ENCODE results near the gene KIF1B. TPM values are rescaled to one million over a fixed set of nuclear protein-coding genes. Genes with fewer than 3 reads are reported as not detected.
A peak's percentile ranks its signal among the peaks of the same experiment; 100 is the strongest.
"Not testable (repeated sequence)": the region's sequence is repeated elsewhere in the genome, so short reads cannot be mapped to it uniquely, and the experiment has no call there.

Gene KIF1B
- total RNA-seq, 1 donor from 2014 or later, result 162 TPM

GRCh38 chr1:10415211-10415930 lies 205.0 kb downstream of the KIF1B start:
- FAIRE-seq, result no peak
- DNase-seq (ENCODE audit: low spot score in 2 of 2), result no peak

GRCh38 chr1:10415967-10416366 lies 205.6 kb downstream of the KIF1B start:
- not testable (repeated sequence) for FAIRE-seq

GRCh38 chr1:10418741-10419140 lies 208.4 kb downstream of the KIF1B start:
- FAIRE-seq; DNase-seq (ENCODE audit: low spot score in 2 of 2): not testable (repeated sequence)

More at GRCh38 chr1:10415967-10416366, 205.6 kb downstream of the KIF1B start:
- not testable (repeated sequence) for DNase-seq (ENCODE audit: low spot score in 2 of 2)

GRCh38 chr1:10419351-10419750 lies 209.0 kb downstream of the KIF1B start:
- FAIRE-seq (no peak), DNase-seq (ENCODE audit: low spot score in 2 of 2) (no peak)

DNA sequence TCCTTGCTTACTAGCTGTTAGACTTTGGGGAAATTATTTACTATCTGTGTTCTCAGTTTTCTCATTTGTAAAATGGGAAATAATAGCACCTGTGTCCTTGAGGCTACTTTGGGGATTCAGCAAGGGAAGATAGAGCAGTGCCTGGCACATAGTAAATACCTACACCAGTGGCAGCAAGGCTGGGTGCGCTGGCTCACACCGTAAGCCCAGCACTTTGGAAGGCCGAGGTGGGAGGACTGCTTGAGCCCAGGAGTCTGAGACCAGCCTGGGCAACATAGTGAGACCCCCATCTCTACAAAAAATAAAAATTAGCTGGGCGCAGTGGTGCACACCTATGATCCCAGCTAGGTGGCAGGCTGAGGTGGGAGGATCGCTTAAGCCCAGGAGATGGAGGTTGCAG lies 211.3 kb downstream of the KIF1B start:
- DNase-seq (ENCODE audit: low spot score in 2 of 2), result no peak

GRCh38 chr1:10424034-10424433 lies 213.7 kb downstream of the KIF1B start:
- FAIRE-seq (no peak), DNase-seq (ENCODE audit: low spot score in 2 of 2) (no peak)

More for the DNA sequence above, 211.3 kb downstream of the KIF1B start:
- FAIRE-seq, result no peak

DNA sequence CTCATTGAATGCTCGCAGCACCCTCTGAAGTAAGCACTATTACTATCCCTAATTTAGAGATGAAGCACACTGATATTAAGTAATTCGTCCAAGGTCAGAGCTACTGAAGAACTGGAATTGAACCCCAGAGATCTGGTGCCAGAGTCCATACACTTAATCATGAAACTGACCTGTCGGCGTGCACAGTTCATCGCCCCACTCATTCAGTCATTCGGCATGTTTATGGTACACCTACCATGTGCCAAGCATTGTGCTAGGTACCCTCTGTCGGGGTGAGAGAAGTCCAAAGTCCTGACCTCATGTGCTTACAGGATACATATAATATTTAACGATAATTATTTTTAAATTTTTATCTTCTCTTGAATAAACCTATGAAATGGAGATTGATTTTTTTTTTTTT lies 214.3 kb downstream of the KIF1B start:
- FAIRE-seq, result no peak
- DNase-seq (ENCODE audit: low spot score in 2 of 2), result no peak

DNA sequence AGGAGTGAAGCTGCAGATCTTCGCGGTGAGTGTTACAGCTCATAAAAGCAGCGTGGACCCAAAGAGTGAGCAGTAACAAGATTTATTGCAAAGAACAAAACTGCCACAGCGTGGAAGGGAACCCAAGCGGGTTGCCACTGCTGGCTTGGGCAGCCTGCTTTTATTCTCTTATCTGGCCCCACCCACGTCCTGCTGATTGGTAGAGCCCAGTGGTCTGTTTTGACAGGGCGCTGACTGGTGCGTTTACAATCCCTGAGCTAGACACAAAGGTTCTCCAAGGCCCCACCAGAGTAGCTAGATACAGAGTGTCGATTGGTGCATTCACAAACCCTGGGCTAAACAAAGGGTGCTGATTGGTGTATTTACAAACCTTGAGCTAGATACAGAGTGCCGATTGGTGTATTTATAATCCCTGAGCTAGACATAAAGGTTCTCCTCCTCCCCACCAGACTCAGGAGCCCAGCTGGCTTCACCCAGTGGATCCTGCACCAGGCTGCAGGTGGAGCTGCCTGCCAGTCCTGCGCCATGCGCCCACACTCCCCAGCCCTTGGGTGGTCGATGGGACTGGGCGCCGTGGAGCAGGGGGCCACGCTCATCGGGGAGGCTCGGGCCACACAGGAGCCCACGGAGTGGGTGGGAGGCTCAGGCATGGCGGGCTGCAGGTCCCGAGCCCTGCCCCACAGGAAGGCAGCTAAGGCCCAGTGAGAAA lies 215.6 kb downstream of the KIF1B start:
- not testable (repeated sequence) for FAIRE-seq; DNase-seq (ENCODE audit: low spot score in 2 of 2)

- DNase-seq (ENCODE audit: low spot score in 2 of 2); FAIRE-seq: not testable (repeated sequence)
Observed at GRCh38 chr1:10426535-10426848, 216.1 kb downstream of the KIF1B start.

GRCh38 chr1:10428984-10429383 lies 218.6 kb downstream of the KIF1B start:
- DNase-seq (ENCODE audit: low spot score in 2 of 2) (no peak), FAIRE-seq (no peak)

DNA sequence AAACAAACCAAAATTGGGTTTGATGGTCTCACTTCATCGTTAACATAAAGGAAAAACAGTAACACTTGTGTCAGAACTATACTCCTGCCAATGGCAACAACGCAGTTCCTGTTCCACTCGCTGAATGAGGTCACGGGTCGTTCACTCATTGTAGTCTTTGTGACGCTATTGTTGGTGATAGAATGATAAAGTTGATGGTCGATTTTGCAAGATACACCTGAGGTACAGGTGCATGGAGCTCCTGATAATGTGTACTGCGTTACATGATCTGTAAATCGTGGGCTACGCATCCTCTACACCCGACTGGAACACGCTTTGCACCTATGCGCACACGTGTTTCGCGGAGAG lies 219.5 kb downstream of the KIF1B start:
- FAIRE-seq (no peak), DNase-seq (ENCODE audit: low spot score in 2 of 2) (peak in 1 of 2 donors; percentile 39)

- no peak for FAIRE-seq
Observed at GRCh38 chr1:10430216-10431069, 220.1 kb downstream of the KIF1B start, which contains the start of gene CENPS. Gene CENPS (plus strand): TSS chr1:10430433. CDS start chr1:10430518, 85 bp downstream.

More at GRCh38 chr1:10430216-10431069, 220.1 kb downstream of the KIF1B start, which contains the start of gene CENPS:
- DNase-seq (ENCODE audit: low spot score in 2 of 2), result peak; percentile 95 to 97

Small RNA genes lying within 50 kb of the gene (small RNA-seq; reads per million reads assigned to genes)
- gene MIR1273D (not detected), gene RNU6-37P (not detected), gene RNU6-828P (not detected)

Other genes starting within 250 kb of the KIF1B start
- not detected for gene RBP7, start 213.3 kb upstream of the KIF1B start, total RNA-seq
- 27.3 TPM for gene UBE4B, start 177.6 kb upstream of the KIF1B start, total RNA-seq
- 106 TPM for gene PGD, start 188.5 kb downstream of the KIF1B start, total RNA-seq
- 11.0 TPM for gene CENPS, start 219.9 kb downstream of the KIF1B start, total RNA-seq
- gene CORT, start 239.5 kb downstream of the KIF1B start, total RNA-seq, result 4.9 TPM

Data from frontal cortex (tissue), 4 donors.